ENCODE results near the gene DNAL1.

Gene DNAL1

DNA sequence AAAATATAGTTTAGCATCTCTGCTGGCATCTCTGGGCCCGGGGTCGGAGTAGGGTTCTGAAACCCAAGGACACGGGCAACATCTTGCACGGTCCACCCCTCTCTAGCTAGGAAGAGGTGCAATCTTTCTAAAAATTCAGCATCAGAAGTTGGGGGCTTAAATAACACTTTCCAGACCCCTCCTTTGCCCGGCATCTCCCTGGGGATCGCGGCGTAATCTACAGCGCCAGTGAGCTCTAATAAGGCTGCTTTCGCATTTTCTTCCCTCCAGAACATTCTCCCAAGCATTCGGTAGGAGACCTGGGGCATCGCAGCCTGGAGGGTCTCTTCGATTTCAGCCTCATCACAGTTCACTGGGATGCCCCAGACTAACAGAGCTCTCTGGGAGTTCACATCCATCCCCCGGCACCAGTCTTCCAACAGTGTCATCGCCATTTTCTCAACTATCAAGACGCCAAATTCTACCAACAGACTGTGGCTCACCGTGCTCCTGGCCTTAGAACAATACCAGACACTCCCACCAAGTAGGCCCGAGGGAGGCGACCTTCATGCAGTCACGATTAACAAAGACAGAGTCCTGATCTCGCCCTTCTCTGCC, 68.5 kb downstream of the DNAL1 start:
- CTCF ChIA-PET: interaction anchor here (0.6 to 1.0 kb wide), 3 partner anchors 45 to 176 kb away, joined by 3 read pairs; no protein-coding TSS in a partner anchor
- Histone ChIP-seq H3K4me3 (ENCODE audit: low read depth, low read length) (peak overlapping the region; percentile 89), H3K36me3 (ENCODE audit: control insufficient read depth in 2 of 2, insufficient read depth in 1 of 2, low read length in 2 of 2) (peaks cover 3 to 28% of the 10 kb centered on the region in 2 experiments; a peak in 2 of 3 replicates), H3K27ac (ENCODE audit: extremely low read depth, low read depth, low read length) (peak overlapping the region; percentile 97), H3K9me3 (ENCODE audit: control insufficient read depth, insufficient read depth, low read depth, low read length) (no peaks in the 10 kb centered on the region), H3K4me1 (ENCODE audit: control insufficient read depth, insufficient read depth, low read length) (peaks cover 10% of the 10 kb centered on the region)
- POLR2A ChIA-PET: interaction anchor here (0.6 to 1.5 kb wide), 6 partner anchors 10 to 130 kb away, joined by 3 to 6 read pairs (median 3); partner anchors contain the start of gene DNAL1
- TF ChIP-seq, protein P1, sequence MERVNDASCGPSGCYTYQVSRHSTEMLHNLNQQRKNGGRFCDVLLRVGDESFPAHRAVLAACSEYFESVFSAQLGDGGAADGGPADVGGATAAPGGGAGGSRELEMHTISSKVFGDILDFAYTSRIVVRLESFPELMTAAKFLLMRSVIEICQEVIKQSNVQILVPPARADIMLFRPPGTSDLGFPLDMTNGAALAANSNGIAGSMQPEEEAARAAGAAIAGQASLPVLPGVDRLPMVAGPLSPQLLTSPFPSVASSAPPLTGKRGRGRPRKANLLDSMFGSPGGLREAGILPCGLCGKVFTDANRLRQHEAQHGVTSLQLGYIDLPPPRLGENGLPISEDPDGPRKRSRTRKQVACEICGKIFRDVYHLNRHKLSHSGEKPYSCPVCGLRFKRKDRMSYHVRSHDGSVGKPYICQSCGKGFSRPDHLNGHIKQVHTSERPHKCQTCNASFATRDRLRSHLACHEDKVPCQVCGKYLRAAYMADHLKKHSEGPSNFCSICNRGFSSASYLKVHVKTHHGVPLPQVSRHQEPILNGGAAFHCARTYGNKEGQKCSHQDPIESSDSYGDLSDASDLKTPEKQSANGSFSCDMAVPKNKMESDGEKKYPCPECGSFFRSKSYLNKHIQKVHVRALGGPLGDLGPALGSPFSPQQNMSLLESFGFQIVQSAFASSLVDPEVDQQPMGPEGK (tag by site-specific recombination; IDR thresholded peaks at IDR 0.05): no peak
- no peak for TF ChIP-seq ZNF768 (tag by site-specific recombination; IDR thresholded peaks at IDR 0.05)
- no peak for TF ChIP-seq GLIS1 (tag by site-specific recombination; IDR thresholded peaks at IDR 0.05)
- TF ChIP-seq ZNF776 (tag by site-specific recombination; IDR thresholded peaks at IDR 0.05; ENCODE audit: borderline replicate concordance): no peak
- TF ChIP-seq ZNF121 (tag by site-specific recombination; IDR thresholded peaks at IDR 0.05): no peak
- peak; percentile 25; the same call in 1 of the 2 replicates for TF ChIP-seq EGR2 (tag by site-specific recombination; IDR thresholded peaks at IDR 0.05; ENCODE audit: low read depth)
- TF ChIP-seq ZNF510 (tag by site-specific recombination; IDR thresholded peaks at IDR 0.05; ENCODE audit: insufficient replicate concordance): no peak
- no peak for TF ChIP-seq ZNF133 (tag by site-specific recombination; IDR thresholded peaks at IDR 0.05)
- TF ChIP-seq ZBTB20 (tag by site-specific recombination; IDR thresholded peaks at IDR 0.05): no peak
- TF ChIP-seq ZNF362 (tag by site-specific recombination; IDR thresholded peaks at IDR 0.05): no peak
- peak; percentile 49 for TF ChIP-seq ZFHX2 (tag by site-specific recombination; conservative IDR thresholded peaks at IDR 0.05)
- no peak for TF ChIP-seq ZSCAN23 (tag by site-specific recombination; IDR thresholded peaks at IDR 0.05)
- TF ChIP-seq KLF8 (tag by site-specific recombination; IDR thresholded peaks at IDR 0.05): 0 out of 2 replicates have a peak, but pooled peaks have one; percentile 29
- no peak for TF ChIP-seq ZNF791 (tag by site-specific recombination; IDR thresholded peaks at IDR 0.05)
- TF ChIP-seq ZNF692 (tag by site-specific recombination; IDR thresholded peaks at IDR 0.05): peak; percentile 11; the same call in 1 of the 2 replicates
- 0 out of 2 replicates have a peak, but pooled peaks have one; percentile 43 for TF ChIP-seq ZNF76 (tag by site-specific recombination; IDR thresholded peaks at IDR 0.05; ENCODE audit: borderline replicate concordance, low read depth)
- no peak for TF ChIP-seq SALL2 (tag by site-specific recombination; IDR thresholded peaks at IDR 0.05; ENCODE audit: borderline replicate concordance)
- no peak for TF ChIP-seq IKZF3 (tag by site-specific recombination; IDR thresholded peaks at IDR 0.05)
- peak; percentile 25; the same call in 1 of the 2 replicates for TF ChIP-seq YY2 (tag by site-specific recombination; IDR thresholded peaks at IDR 0.05)
- no peak for TF ChIP-seq HIC1 (tag by site-specific recombination; IDR thresholded peaks at IDR 0.05)
- no peak for TF ChIP-seq ZBTB8A (tag by site-specific recombination; IDR thresholded peaks at IDR 0.05)

Data from HEK293 (cell line).